Measurements from ENCODE around the gene PRAMEF12. TPM values are rescaled to one million over a fixed set of nuclear protein-coding genes. Genes with fewer than 3 reads are reported as not detected.

The PRAMEF12 gene
- total and polyA plus RNA-seq, 4 donors = not detected

DNA sequence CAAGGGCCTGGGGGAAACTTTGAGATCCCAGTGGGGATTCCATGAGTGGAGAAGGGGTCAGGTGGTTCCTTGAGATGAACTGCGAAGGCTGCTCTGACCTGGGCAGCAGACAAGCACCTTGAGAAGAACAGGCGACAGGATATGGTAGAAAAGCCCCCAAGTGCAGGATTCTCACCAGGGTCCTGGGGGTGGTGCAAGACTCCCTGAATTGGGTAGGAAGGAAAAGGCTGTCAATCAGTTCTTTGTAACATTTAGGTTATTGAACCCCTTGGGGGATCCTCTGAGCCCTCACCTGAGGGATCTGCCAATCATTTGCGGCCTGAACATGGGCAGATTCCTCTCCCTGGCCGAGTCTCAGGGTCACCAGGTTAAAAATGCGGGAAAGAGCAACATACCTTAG, 2.4 kb upstream of the PRAMEF12 start:
- ATAC-seq (ENCODE audit: insufficient read depth, low FRiP score) = no peak
- WGBS, 2 donors = 65 to 77% methylated on average over 5 of the region's 5 CpGs
- Histone ChIP-seq H3K4me3 (no peak overlapping the region), H3K9me3 (ENCODE audit: control insufficient read depth in 4 of 4, insufficient read depth in 3 of 4, low read length in 3 of 4) (peaks cover 0 to 2% (median 0%) of the 10 kb centered on the region in 4 donors), H3K27ac (ENCODE audit: low read depth in 1 of 2, low read length in 1 of 2) (no peak overlapping the region), H3K27me3 (ENCODE audit: control insufficient read depth in 3 of 3, insufficient read depth in 3 of 3, low read length in 2 of 3) (no peaks in the 10 kb centered on the region), H3K36me3 (ENCODE audit: control insufficient read depth in 4 of 4, insufficient read depth in 4 of 4, low read length in 4 of 4) (no peaks in the 10 kb centered on the region), H3K9ac (ENCODE audit: insufficient read depth in 1 of 2, low read length in 2 of 2) (no peak overlapping the region), H3K4me1 (ENCODE audit: control insufficient read depth in 5 of 5, insufficient read depth in 5 of 5, low read length in 5 of 5) (no peaks in the 10 kb centered on the region)
- TF ChIP-seq, protein P1, sequence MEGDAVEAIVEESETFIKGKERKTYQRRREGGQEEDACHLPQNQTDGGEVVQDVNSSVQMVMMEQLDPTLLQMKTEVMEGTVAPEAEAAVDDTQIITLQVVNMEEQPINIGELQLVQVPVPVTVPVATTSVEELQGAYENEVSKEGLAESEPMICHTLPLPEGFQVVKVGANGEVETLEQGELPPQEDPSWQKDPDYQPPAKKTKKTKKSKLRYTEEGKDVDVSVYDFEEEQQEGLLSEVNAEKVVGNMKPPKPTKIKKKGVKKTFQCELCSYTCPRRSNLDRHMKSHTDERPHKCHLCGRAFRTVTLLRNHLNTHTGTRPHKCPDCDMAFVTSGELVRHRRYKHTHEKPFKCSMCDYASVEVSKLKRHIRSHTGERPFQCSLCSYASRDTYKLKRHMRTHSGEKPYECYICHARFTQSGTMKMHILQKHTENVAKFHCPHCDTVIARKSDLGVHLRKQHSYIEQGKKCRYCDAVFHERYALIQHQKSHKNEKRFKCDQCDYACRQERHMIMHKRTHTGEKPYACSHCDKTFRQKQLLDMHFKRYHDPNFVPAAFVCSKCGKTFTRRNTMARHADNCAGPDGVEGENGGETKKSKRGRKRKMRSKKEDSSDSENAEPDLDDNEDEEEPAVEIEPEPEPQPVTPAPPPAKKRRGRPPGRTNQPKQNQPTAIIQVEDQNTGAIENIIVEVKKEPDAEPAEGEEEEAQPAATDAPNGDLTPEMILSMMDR (IDR thresholded peaks at IDR 0.05; ENCODE audit: control extremely low read depth, extremely low read depth) = no peak
- DNase-seq = no peak

DNA sequence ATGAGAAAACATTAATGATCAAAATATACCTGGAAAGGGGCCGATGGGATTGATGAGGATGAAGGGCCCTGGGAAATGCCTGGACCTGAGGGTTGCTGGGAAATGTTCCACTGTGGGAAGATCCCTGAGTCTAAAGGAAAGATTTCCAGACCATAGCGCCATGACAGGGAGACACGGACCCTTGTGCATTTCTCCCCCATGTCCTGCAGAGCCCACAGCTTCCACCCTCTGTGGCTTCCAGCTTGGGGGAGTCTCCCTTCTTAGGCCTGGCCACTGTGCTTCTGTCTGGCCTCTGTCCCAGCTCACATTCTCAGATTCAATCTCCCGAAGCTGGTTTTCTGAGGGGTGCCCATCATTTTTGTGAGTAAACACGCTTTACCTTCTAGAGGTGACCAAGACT, 1.0 kb upstream of the PRAMEF12 start:
- ATAC-seq (ENCODE audit: insufficient read depth, low FRiP score) (no peak), DNase-seq (no peak)
- 88 to 91% methylated on average over 5 of the region's 5 CpGs for WGBS, 2 donors
- Histone ChIP-seq H3K4me3 (no peak overlapping the region), H3K36me3 (ENCODE audit: control insufficient read depth in 4 of 4, insufficient read depth in 4 of 4, low read length in 4 of 4) (no peaks in the 10 kb centered on the region), H3K9ac (ENCODE audit: insufficient read depth in 1 of 2, low read length in 2 of 2) (no peak overlapping the region), H3K4me1 (ENCODE audit: control insufficient read depth in 5 of 5, insufficient read depth in 5 of 5, low read length in 5 of 5) (no peaks in the 10 kb centered on the region), H3K27ac (ENCODE audit: low read depth in 1 of 2, low read length in 1 of 2) (no peak overlapping the region), H3K27me3 (ENCODE audit: control insufficient read depth in 3 of 3, insufficient read depth in 3 of 3, low read length in 2 of 3) (no peaks in the 10 kb centered on the region), H3K9me3 (ENCODE audit: control insufficient read depth in 4 of 4, insufficient read depth in 3 of 4, low read length in 3 of 4) (peaks cover 0 to 2% (median 0%) of the 10 kb centered on the region in 4 donors)
- TF ChIP-seq, protein P1 (IDR thresholded peaks at IDR 0.05; ENCODE audit: control extremely low read depth, extremely low read depth) = no peak

DNA sequence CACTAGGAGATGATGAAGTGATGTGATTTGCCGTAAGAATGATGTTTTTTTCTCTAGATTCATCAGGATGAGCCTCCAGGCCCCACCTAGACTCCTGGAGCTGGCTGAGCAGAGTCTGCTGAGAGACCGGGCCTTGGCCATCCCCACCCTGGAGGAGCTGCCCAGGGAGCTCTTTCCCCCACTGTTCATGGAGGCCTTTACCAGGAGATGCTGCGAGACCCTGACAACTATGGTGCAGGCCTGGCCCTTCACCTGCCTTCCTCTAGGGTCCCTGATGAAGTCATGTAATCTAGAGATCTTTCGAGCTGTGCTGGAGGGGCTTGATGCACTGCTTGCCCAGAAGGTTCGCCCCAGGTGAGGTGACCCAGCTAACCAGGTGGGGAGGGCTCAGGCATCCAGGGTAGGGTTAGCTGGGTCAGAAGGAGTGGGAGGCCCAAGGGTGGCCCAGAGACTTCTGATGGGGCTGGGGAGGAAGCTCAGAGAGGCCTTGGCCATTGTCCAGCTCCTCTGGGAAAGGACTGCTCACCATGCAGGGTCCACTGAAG, 1.3 kb downstream of the PRAMEF12 start:
- H3K9me3 ChIP-seq (ENCODE audit: control insufficient read depth in 4 of 4, insufficient read depth in 3 of 4, low read length in 3 of 4) = peaks cover 0 to 2% (median 0%) of the 10 kb centered on the region in 4 donors
- DNase-seq (no peak), ATAC-seq (ENCODE audit: insufficient read depth, low FRiP score) (no peak)
- H3K9ac ChIP-seq (ENCODE audit: insufficient read depth in 1 of 2, low read length in 2 of 2) = no peak overlapping the region
- TF ChIP-seq, protein P1 (IDR thresholded peaks at IDR 0.05; ENCODE audit: control extremely low read depth, extremely low read depth) = no peak
- no peaks in the 10 kb centered on the region for H3K4me1 ChIP-seq (ENCODE audit: control insufficient read depth in 5 of 5, insufficient read depth in 5 of 5, low read length in 5 of 5)
- H3K4me3 ChIP-seq = no peak overlapping the region
- H3K27ac ChIP-seq (ENCODE audit: low read depth in 1 of 2, low read length in 1 of 2) = no peak overlapping the region
- H3K36me3 ChIP-seq (ENCODE audit: control insufficient read depth in 4 of 4, insufficient read depth in 4 of 4, low read length in 4 of 4) = no peaks in the 10 kb centered on the region
- no peaks in the 10 kb centered on the region for H3K27me3 ChIP-seq (ENCODE audit: control insufficient read depth in 3 of 3, insufficient read depth in 3 of 3, low read length in 2 of 3)
- WGBS, 2 donors = 83 to 86% methylated on average over 5 of the region's 5 CpGs

DNA sequence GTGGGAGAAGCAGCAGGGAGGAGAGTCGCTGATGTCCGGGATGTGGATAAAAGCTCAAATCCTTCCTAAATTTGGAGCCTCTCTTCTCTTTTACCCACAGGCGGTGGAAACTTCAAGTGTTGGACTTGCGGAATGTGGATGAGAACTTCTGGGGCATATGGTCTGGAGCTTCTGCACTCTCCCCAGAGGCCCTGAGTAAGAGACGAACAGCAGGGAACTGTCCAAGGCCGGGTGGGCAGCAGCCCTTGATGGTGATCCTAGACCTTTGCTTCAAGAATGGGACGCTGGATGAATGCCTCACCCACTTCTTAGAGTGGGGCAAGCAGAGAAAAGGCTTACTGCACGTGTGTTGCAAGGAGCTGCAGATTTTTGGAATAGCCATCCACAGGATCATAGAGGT, 1.9 kb downstream of the PRAMEF12 start:
- no peak for ATAC-seq (ENCODE audit: insufficient read depth, low FRiP score)
- Histone ChIP-seq H3K27me3 (ENCODE audit: control insufficient read depth in 3 of 3, insufficient read depth in 3 of 3, low read length in 2 of 3) (no peaks in the 10 kb centered on the region), H3K36me3 (ENCODE audit: control insufficient read depth in 4 of 4, insufficient read depth in 4 of 4, low read length in 4 of 4) (no peaks in the 10 kb centered on the region), H3K27ac (ENCODE audit: low read depth in 1 of 2, low read length in 1 of 2) (no peak overlapping the region), H3K9me3 (ENCODE audit: control insufficient read depth in 4 of 4, insufficient read depth in 3 of 4, low read length in 3 of 4) (peaks cover 0 to 2% (median 0%) of the 10 kb centered on the region in 4 donors), H3K4me1 (ENCODE audit: control insufficient read depth in 5 of 5, insufficient read depth in 5 of 5, low read length in 5 of 5) (no peaks in the 10 kb centered on the region), H3K4me3 (no peak overlapping the region), H3K9ac (ENCODE audit: insufficient read depth in 1 of 2, low read length in 2 of 2) (no peak overlapping the region)
- WGBS, 2 donors = 82 to 83% methylated on average over 8 of the region's 8 CpGs
- DNase-seq = no peak
- TF ChIP-seq, protein P1 (IDR thresholded peaks at IDR 0.05; ENCODE audit: control extremely low read depth, extremely low read depth) = no peak

Data from lung (tissue), 12 donors.